ENCODE results near the gene IMMP2L. TPM values are rescaled to one million over a fixed set of nuclear protein-coding genes. Genes with fewer than 3 reads are reported as not detected.

The IMMP2L gene
- total RNA-seq, 1 experiment from 2014 or later: 17.2 TPM

- Histone ChIP-seq H2AFZ (ENCODE audit: low read length) (no peak overlapping the region), H4K20me1 (ENCODE audit: insufficient read depth, low read depth, low read length) (no peaks in the 10 kb centered on the region), H3K4me1 (ENCODE audit: low read length) (no peaks in the 10 kb centered on the region), H3K9me2 (replicated peaks; ENCODE audit: insufficient read depth, low read length) (no peaks in the 10 kb centered on the region), H3K9me3 (ENCODE audit: low read length) (peaks cover 15% of the 10 kb centered on the region), H3K79me2 (ENCODE audit: low read length) (no peaks in the 10 kb centered on the region), H3K9ac (ENCODE audit: low read length) (no peak overlapping the region), H3K4me2 (ENCODE audit: low read depth, low read length, poor library complexity, severe bottlenecking) (no peak overlapping the region), H3K4me3 (ENCODE audit: low read length) (no peak overlapping the region), H3K27ac (ENCODE audit: low read length) (no peak overlapping the region), H3K36me3 (ENCODE audit: insufficient read depth, low read length) (no peaks in the 10 kb centered on the region), H3K27me3 (ENCODE audit: low read length) (no peaks in the 10 kb centered on the region)
- no peak for DNase-seq
Measured at GRCh38 chr7:111027396-111027795, 534.9 kb downstream of the IMMP2L start.

GRCh38 chr7:111026806-111027205 is 535.5 kb downstream of the IMMP2L start:
- Histone ChIP-seq H3K4me1 (ENCODE audit: low read length) (no peaks in the 10 kb centered on the region), H3K79me2 (ENCODE audit: low read length) (no peaks in the 10 kb centered on the region), H3K27me3 (ENCODE audit: low read length) (no peaks in the 10 kb centered on the region), H3K4me3 (ENCODE audit: low read length) (no peak overlapping the region), H3K27ac (ENCODE audit: low read length) (no peak overlapping the region), H2AFZ (ENCODE audit: low read length) (no peak overlapping the region), H3K36me3 (ENCODE audit: insufficient read depth, low read length) (no peaks in the 10 kb centered on the region), H3K9me3 (ENCODE audit: low read length) (peaks cover 15% of the 10 kb centered on the region), H4K20me1 (ENCODE audit: insufficient read depth, low read depth, low read length) (no peaks in the 10 kb centered on the region), H3K9ac (ENCODE audit: low read length) (no peak overlapping the region), H3K4me2 (ENCODE audit: low read depth, low read length, poor library complexity, severe bottlenecking) (no peak overlapping the region), H3K9me2 (replicated peaks; ENCODE audit: insufficient read depth, low read length) (no peaks in the 10 kb centered on the region)
- no peak for DNase-seq

GRCh38 chr7:111026343-111026742 is 535.9 kb downstream of the IMMP2L start:
- Histone ChIP-seq H2AFZ (ENCODE audit: low read length) (no peak overlapping the region), H3K4me3 (ENCODE audit: low read length) (no peak overlapping the region), H3K9me3 (ENCODE audit: low read length) (peaks cover 15% of the 10 kb centered on the region), H3K79me2 (ENCODE audit: low read length) (no peaks in the 10 kb centered on the region), H3K4me1 (ENCODE audit: low read length) (no peaks in the 10 kb centered on the region), H3K27me3 (ENCODE audit: low read length) (no peaks in the 10 kb centered on the region), H3K36me3 (ENCODE audit: insufficient read depth, low read length) (no peaks in the 10 kb centered on the region), H3K9ac (ENCODE audit: low read length) (no peak overlapping the region), H3K4me2 (ENCODE audit: low read depth, low read length, poor library complexity, severe bottlenecking) (no peak overlapping the region), H3K9me2 (replicated peaks; ENCODE audit: insufficient read depth, low read length) (no peaks in the 10 kb centered on the region), H3K27ac (ENCODE audit: low read length) (no peak overlapping the region), H4K20me1 (ENCODE audit: insufficient read depth, low read depth, low read length) (no peaks in the 10 kb centered on the region)
- DNase-seq: no peak

- no peaks in the 10 kb centered on the region for H3K27me3 ChIP-seq (ENCODE audit: low read length)
- H3K27ac ChIP-seq (ENCODE audit: low read length): no peak overlapping the region
Measured at GRCh38 chr7:111025006-111025405, 537.3 kb downstream of the IMMP2L start.

GRCh38 chr7:111018960-111019736 is 543.1 kb downstream of the IMMP2L start:
- H3K36me3 ChIP-seq (ENCODE audit: insufficient read depth, low read length): no peaks in the 10 kb centered on the region
- no peaks in the 10 kb centered on the region for H3K79me2 ChIP-seq (ENCODE audit: low read length)
- peaks cover 11% of the 10 kb centered on the region for H3K9me3 ChIP-seq (ENCODE audit: low read length)
- no peaks in the 10 kb centered on the region for H4K20me1 ChIP-seq (ENCODE audit: insufficient read depth, low read depth, low read length)
- DNase-seq: no peak
- no peak overlapping the region for H3K9ac ChIP-seq (ENCODE audit: low read length)
- no peak overlapping the region for H2AFZ ChIP-seq (ENCODE audit: low read length)
- H3K27me3 ChIP-seq (ENCODE audit: low read length): no peaks in the 10 kb centered on the region
- H3K9me2 ChIP-seq (replicated peaks; ENCODE audit: insufficient read depth, low read length): no peaks in the 10 kb centered on the region
- no peak overlapping the region for H3K27ac ChIP-seq (ENCODE audit: low read length)
- no peaks in the 10 kb centered on the region for H3K4me1 ChIP-seq (ENCODE audit: low read length)
- H3K4me3 ChIP-seq (ENCODE audit: low read length): no peak overlapping the region
- no peak overlapping the region for H3K4me2 ChIP-seq (ENCODE audit: low read depth, low read length, poor library complexity, severe bottlenecking)

More at GRCh38 chr7:111025006-111025405, 537.3 kb downstream of the IMMP2L start:
- DNase-seq: no peak
- no peaks in the 10 kb centered on the region for H3K36me3 ChIP-seq (ENCODE audit: insufficient read depth, low read length)
- no peaks in the 10 kb centered on the region for H3K79me2 ChIP-seq (ENCODE audit: low read length)
- no peaks in the 10 kb centered on the region for H3K9me2 ChIP-seq (replicated peaks; ENCODE audit: insufficient read depth, low read length)
- no peak overlapping the region for H3K4me3 ChIP-seq (ENCODE audit: low read length)
- no peak overlapping the region for H3K9ac ChIP-seq (ENCODE audit: low read length)
- H3K4me2 ChIP-seq (ENCODE audit: low read depth, low read length, poor library complexity, severe bottlenecking): no peak overlapping the region
- no peak overlapping the region for H2AFZ ChIP-seq (ENCODE audit: low read length)
- peaks cover 15% of the 10 kb centered on the region for H3K9me3 ChIP-seq (ENCODE audit: low read length)
- no peaks in the 10 kb centered on the region for H4K20me1 ChIP-seq (ENCODE audit: insufficient read depth, low read depth, low read length)
- H3K4me1 ChIP-seq (ENCODE audit: low read length): no peaks in the 10 kb centered on the region

GRCh38 chr7:111018447-111018846 is 543.8 kb downstream of the IMMP2L start:
- Histone ChIP-seq H4K20me1 (ENCODE audit: insufficient read depth, low read depth, low read length) (no peaks in the 10 kb centered on the region), H3K9ac (ENCODE audit: low read length) (no peak overlapping the region), H2AFZ (ENCODE audit: low read length) (no peak overlapping the region), H3K4me2 (ENCODE audit: low read depth, low read length, poor library complexity, severe bottlenecking) (no peak overlapping the region), H3K27me3 (ENCODE audit: low read length) (no peaks in the 10 kb centered on the region), H3K27ac (ENCODE audit: low read length) (no peak overlapping the region), H3K9me2 (replicated peaks; ENCODE audit: insufficient read depth, low read length) (no peaks in the 10 kb centered on the region), H3K79me2 (ENCODE audit: low read length) (no peaks in the 10 kb centered on the region), H3K4me1 (ENCODE audit: low read length) (no peaks in the 10 kb centered on the region), H3K4me3 (ENCODE audit: low read length) (no peak overlapping the region), H3K9me3 (ENCODE audit: low read length) (peaks cover 7% of the 10 kb centered on the region), H3K36me3 (ENCODE audit: insufficient read depth, low read length) (no peaks in the 10 kb centered on the region)
- no peak for DNase-seq

- no peaks in the 10 kb centered on the region for H3K4me1 ChIP-seq (ENCODE audit: low read length)
- no peak for DNase-seq
- no peak overlapping the region for H3K9ac ChIP-seq (ENCODE audit: low read length)
- H3K27ac ChIP-seq (ENCODE audit: low read length): no peak overlapping the region
- H3K4me3 ChIP-seq (ENCODE audit: low read length): no peak overlapping the region
- no peaks in the 10 kb centered on the region for H4K20me1 ChIP-seq (ENCODE audit: insufficient read depth, low read depth, low read length)
- H3K36me3 ChIP-seq (ENCODE audit: insufficient read depth, low read length): no peaks in the 10 kb centered on the region
- H3K9me3 ChIP-seq (ENCODE audit: low read length): peaks cover 22% of the 10 kb centered on the region
- no peaks in the 10 kb centered on the region for H3K79me2 ChIP-seq (ENCODE audit: low read length)
- no peaks in the 10 kb centered on the region for H3K27me3 ChIP-seq (ENCODE audit: low read length)
- no peak overlapping the region for H2AFZ ChIP-seq (ENCODE audit: low read length)
- no peak overlapping the region for H3K4me2 ChIP-seq (ENCODE audit: low read depth, low read length, poor library complexity, severe bottlenecking)
- H3K9me2 ChIP-seq (replicated peaks; ENCODE audit: insufficient read depth, low read length): no peaks in the 10 kb centered on the region
Measured at GRCh38 chr7:111014079-111014478, 548.2 kb downstream of the IMMP2L start.

- no peak overlapping the region for H3K27ac ChIP-seq (ENCODE audit: low read length)
- H3K4me2 ChIP-seq (ENCODE audit: low read depth, low read length, poor library complexity, severe bottlenecking): no peak overlapping the region
- H3K4me1 ChIP-seq (ENCODE audit: low read length): no peaks in the 10 kb centered on the region
- no peak overlapping the region for H2AFZ ChIP-seq (ENCODE audit: low read length)
- H3K9me2 ChIP-seq (replicated peaks; ENCODE audit: insufficient read depth, low read length): no peaks in the 10 kb centered on the region
- H3K27me3 ChIP-seq (ENCODE audit: low read length): no peaks in the 10 kb centered on the region
- DNase-seq: no peak
- no peak overlapping the region for H3K9ac ChIP-seq (ENCODE audit: low read length)
- peaks cover 26% of the 10 kb centered on the region for H3K9me3 ChIP-seq (ENCODE audit: low read length)
- no peaks in the 10 kb centered on the region for H3K79me2 ChIP-seq (ENCODE audit: low read length)
- no peaks in the 10 kb centered on the region for H4K20me1 ChIP-seq (ENCODE audit: insufficient read depth, low read depth, low read length)
- no peaks in the 10 kb centered on the region for H3K36me3 ChIP-seq (ENCODE audit: insufficient read depth, low read length)
- no peak overlapping the region for H3K4me3 ChIP-seq (ENCODE audit: low read length)
Measured at GRCh38 chr7:111012799-111013675, 549.3 kb downstream of the IMMP2L start.

Data from Karpas-422 (cell line).